ENCODE measurements around the gene CD164L2. TPM values are rescaled to one million over a fixed set of nuclear protein-coding genes. Genes with fewer than 3 reads are reported as not detected.

CD164L2 gene
- total and polyA plus RNA-seq, 2 experiments from 2014 or later: 2.0 to 2.8 TPM

DNA sequence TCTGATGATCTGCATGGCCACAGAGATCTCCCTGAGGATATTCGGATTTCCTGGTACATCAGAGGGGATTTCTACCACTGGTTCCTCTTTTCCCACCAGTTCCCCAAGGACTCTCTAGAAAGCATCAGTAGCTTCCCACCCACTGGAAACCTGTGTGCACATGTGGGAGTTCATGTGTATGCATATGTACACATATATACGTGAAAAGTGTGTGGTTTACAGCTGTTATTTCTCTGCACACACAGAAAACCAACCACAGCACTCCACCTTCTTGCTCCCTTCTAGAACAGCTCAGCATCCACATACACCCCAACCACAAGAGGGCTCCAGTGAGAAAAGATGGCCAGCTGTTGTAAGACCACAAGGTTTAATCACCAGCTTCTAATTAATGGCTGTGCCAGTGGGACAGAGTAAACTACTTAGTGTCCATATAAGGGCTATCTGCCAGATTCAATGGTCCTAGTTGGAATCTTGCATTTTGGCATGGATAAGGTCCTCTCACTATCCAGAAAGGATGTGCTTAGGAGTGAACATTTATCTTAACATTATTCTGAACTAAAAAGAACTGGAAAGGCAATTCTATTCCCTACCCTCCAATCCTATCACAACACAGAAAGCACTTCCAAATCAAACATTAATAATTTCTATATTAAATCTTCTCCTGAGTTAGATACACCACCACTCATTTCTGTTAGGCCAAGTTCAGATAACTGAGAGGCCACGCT lies 33.4 kb upstream of the CD164L2 start:
- no peak overlapping the region for H2AFZ ChIP-seq
- H3F3A ChIP-seq (replicated peaks; ENCODE audit: low read depth): peaks cover 4% of the 10 kb centered on the region; the same call in 1 of the 2 replicates
- H3K79me2 ChIP-seq (replicated peaks; ENCODE audit: insufficient read depth): peaks cover 8% of the 10 kb centered on the region
- H3K4me3 ChIP-seq: no peak overlapping the region
- TF ChIP-seq STAT1 (IDR thresholded peaks at IDR 0.05; ENCODE audit: unreplicated experiment) (no peak), CREB1 (CRISPR knock-in tag; IDR thresholded peaks at IDR 0.05; ENCODE audit: low read depth) (no peak), CTCF (conservative IDR thresholded peaks at IDR 0.05; ENCODE audit: low read depth in 2 of 2) (peak; percentile 85 to 92), ZNF114 (CRISPR knock-in tag; IDR thresholded peaks at IDR 0.05) (no peak)
- ATAC-seq: peak; percentile 80
- no peaks in the 10 kb centered on the region for H4K20me1 ChIP-seq (replicated peaks; ENCODE audit: insufficient read depth)
- Mint-ChIP-seq H3K9me3 (no peaks in the 10 kb centered on the region), H3K27me3 (ENCODE audit: insufficient read depth, low read depth, poor library complexity) (peaks cover 3% of the 10 kb centered on the region), H3K4me1 (peaks cover 43% of the 10 kb centered on the region), H3K36me3 (ENCODE audit: low read depth) (peaks cover 65% of the 10 kb centered on the region), H3K27ac (peak overlapping the region; percentile 63; the same call in 1 of the 2 replicates), H3K4me3 (no peak overlapping the region)
- no peak overlapping the region; the same call in 1 of the 2 replicates for H3K27ac ChIP-seq (ENCODE audit: low read depth)
- H3K27me3 ChIP-seq (ENCODE audit: insufficient read depth): no peaks in the 10 kb centered on the region
- peaks cover 28% of the 10 kb centered on the region for H3K4me1 ChIP-seq (ENCODE audit: insufficient read depth)
- DNase-seq (ENCODE audit: low spot score): peak; percentile 88
- no peak overlapping the region for H3K4me2 ChIP-seq
- no peaks in the 10 kb centered on the region for H3K9me2 ChIP-seq (ENCODE audit: insufficient read depth)
- H3K36me3 ChIP-seq (ENCODE audit: insufficient read depth): peaks cover 30% of the 10 kb centered on the region

DNA sequence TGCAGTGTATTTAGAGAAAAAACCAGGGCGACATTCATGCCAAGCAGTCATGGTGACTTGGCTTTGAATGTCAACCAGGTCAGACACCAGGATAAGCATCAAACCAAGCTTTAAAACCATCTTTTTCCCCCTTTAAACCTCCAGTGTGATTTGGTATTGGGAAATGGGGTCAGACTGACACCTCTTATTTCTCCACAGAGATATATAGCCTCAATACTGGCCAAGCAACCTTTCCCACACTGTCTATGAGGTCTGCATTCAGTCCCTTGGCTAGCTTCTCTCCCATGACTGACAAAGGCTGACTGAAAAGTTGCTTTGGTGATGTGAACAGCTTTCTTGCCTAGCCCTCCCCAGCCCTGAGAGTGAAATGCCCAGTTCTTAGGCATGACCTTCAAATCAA lies 31.0 kb upstream of the CD164L2 start:
- no peak overlapping the region for H3K4me3 ChIP-seq
- H3K27me3 ChIP-seq (ENCODE audit: insufficient read depth): no peaks in the 10 kb centered on the region
- no peak overlapping the region for H3K27ac ChIP-seq (ENCODE audit: low read depth)
- Mint-ChIP-seq H3K4me3 (no peak overlapping the region), H3K9me3 (no peaks in the 10 kb centered on the region), H3K27me3 (ENCODE audit: insufficient read depth, low read depth, poor library complexity) (peaks cover 3% of the 10 kb centered on the region), H3K36me3 (ENCODE audit: low read depth) (peaks cover 86% of the 10 kb centered on the region), H3K4me1 (peaks cover 26% of the 10 kb centered on the region), H3K27ac (no peak overlapping the region)
- ATAC-seq: no peak
- H3K36me3 ChIP-seq (ENCODE audit: insufficient read depth): peaks cover 33% of the 10 kb centered on the region
- H3F3A ChIP-seq (replicated peaks; ENCODE audit: low read depth): peaks cover 4% of the 10 kb centered on the region; the same call in 1 of the 2 replicates
- H3K4me2 ChIP-seq: no peak overlapping the region
- no peaks in the 10 kb centered on the region for H4K20me1 ChIP-seq (replicated peaks; ENCODE audit: insufficient read depth)
- DNase-seq (ENCODE audit: low spot score): no peak
- H2AFZ ChIP-seq: no peak overlapping the region
- H3K4me1 ChIP-seq (ENCODE audit: insufficient read depth): peaks cover 16% of the 10 kb centered on the region
- H3K79me2 ChIP-seq (replicated peaks; ENCODE audit: insufficient read depth): 0 out of 2 replicates have a peak, but pooled peaks cover under 1% of the 10 kb centered on the region
- no peaks in the 10 kb centered on the region for H3K9me2 ChIP-seq (ENCODE audit: insufficient read depth)
- TF ChIP-seq, protein P1, sequence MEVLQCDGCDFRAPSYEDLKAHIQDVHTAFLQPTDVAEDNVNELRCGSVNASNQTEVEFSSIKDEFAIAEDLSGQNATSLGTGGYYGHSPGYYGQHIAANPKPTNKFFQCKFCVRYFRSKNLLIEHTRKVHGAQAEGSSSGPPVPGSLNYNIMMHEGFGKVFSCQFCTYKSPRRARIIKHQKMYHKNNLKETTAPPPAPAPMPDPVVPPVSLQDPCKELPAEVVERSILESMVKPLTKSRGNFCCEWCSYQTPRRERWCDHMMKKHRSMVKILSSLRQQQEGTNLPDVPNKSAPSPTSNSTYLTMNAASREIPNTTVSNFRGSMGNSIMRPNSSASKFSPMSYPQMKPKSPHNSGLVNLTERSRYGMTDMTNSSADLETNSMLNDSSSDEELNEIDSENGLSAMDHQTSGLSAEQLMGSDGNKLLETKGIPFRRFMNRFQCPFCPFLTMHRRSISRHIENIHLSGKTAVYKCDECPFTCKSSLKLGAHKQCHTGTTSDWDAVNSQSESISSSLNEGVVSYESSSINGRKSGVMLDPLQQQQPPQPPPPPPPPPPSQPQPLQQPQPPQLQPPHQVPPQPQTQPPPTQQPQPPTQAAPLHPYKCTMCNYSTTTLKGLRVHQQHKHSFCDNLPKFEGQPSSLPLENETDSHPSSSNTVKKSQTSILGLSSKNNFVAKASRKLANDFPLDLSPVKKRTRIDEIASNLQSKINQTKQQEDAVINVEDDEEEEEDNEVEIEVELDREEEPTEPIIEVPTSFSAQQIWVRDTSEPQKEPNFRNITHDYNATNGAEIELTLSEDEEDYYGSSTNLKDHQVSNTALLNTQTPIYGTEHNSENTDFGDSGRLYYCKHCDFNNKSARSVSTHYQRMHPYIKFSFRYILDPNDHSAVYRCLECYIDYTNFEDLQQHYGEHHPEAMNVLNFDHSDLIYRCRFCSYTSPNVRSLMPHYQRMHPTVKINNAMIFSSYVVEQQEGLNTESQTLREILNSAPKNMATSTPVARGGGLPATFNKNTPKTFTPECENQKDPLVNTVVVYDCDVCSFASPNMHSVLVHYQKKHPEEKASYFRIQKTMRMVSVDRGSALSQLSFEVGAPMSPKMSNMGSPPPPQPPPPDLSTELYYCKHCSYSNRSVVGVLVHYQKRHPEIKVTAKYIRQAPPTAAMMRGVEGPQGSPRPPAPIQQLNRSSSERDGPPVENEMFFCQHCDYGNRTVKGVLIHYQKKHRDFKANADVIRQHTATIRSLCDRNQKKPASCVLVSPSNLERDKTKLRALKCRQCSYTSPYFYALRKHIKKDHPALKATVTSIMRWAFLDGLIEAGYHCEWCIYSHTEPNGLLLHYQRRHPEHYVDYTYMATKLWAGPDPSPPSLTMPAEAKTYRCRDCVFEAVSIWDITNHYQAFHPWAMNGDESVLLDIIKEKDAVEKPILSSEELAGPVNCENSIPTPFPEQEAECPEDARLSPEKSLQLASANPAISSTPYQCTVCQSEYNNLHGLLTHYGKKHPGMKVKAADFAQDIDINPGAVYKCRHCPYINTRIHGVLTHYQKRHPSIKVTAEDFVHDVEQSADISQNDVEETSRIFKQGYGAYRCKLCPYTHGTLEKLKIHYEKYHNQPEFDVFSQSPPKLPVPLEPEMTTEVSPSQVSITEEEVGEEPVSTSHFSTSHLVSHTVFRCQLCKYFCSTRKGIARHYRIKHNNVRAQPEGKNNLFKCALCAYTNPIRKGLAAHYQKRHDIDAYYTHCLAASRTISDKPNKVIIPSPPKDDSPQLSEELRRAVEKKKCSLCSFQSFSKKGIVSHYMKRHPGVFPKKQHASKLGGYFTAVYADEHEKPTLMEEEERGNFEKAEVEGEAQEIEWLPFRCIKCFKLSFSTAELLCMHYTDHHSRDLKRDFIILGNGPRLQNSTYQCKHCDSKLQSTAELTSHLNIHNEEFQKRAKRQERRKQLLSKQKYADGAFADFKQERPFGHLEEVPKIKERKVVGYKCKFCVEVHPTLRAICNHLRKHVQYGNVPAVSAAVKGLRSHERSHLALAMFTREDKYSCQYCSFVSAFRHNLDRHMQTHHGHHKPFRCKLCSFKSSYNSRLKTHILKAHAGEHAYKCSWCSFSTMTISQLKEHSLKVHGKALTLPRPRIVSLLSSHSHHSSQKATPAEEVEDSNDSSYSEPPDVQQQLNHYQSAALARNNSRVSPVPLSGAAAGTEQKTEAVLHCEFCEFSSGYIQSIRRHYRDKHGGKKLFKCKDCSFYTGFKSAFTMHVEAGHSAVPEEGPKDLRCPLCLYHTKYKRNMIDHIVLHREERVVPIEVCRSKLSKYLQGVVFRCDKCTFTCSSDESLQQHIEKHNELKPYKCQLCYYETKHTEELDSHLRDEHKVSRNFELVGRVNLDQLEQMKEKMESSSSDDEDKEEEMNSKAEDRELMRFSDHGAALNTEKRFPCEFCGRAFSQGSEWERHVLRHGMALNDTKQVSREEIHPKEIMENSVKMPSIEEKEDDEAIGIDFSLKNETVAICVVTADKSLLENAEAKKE (CRISPR knock-in tag; IDR thresholded peaks at IDR 0.05): no peak
- TF ChIP-seq, protein P2, sequence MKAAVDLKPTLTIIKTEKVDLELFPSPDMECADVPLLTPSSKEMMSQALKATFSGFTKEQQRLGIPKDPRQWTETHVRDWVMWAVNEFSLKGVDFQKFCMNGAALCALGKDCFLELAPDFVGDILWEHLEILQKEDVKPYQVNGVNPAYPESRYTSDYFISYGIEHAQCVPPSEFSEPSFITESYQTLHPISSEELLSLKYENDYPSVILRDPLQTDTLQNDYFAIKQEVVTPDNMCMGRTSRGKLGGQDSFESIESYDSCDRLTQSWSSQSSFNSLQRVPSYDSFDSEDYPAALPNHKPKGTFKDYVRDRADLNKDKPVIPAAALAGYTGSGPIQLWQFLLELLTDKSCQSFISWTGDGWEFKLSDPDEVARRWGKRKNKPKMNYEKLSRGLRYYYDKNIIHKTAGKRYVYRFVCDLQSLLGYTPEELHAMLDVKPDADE (IDR thresholded peaks at IDR 0.05): no peak
- TF ChIP-seq NANOG (IDR thresholded peaks at IDR 0.05; ENCODE audit: borderline replicate concordance): no peak
- TF ChIP-seq STAT1 (IDR thresholded peaks at IDR 0.05; ENCODE audit: unreplicated experiment): no peak
- TF ChIP-seq JUNB (IDR thresholded peaks at IDR 0.05; ENCODE audit: unreplicated experiment): no peak
- TF ChIP-seq CTCF (conservative IDR thresholded peaks at IDR 0.05; ENCODE audit: low read depth in 2 of 2): no peak
- TF ChIP-seq EZH2phosphoT487 (IDR thresholded peaks at IDR 0.05; ENCODE audit: unreplicated experiment): no peak

Measured in GM23338 (cell line).